IMR-90 (cell line): ENCODE results near the gene SPATA31C1. TPM values are rescaled to one million over a fixed set of nuclear protein-coding genes. Genes with fewer than 3 reads are reported as not detected.

Experiments
- ATAC-seq: fragments of 200-7000 bp; cut with Tn5 transposase; 2 replicates; pipeline ENCODE4 v1.9.1; 2020; ENCODE audit warnings: low read depth, mild to moderate bottlenecking, moderate library complexity
- BruUV-seq: library from RNA; stranded (reverse); fragments of 400-500 nt; replicated peaks from 2 replicates; lab custom pipeline; 2021; lab: Mats Ljungman, UMichigan
- CTCF ChIA-PET: fragments of 300-600 bp; formaldehyde crosslinking; extraction: SDS; loops from one replicate; lab custom pipeline; 2021; ENCODE audit warnings: antibody characterized with exemption; lab: Yijun Ruan, JAX
- POLR2A ChIA-PET: fragments of 300-600 bp; sonication (Branson Sonifier 250); formaldehyde crosslinking; loops from one replicate; lab custom pipeline; 2022; ENCODE audit warnings: antibody characterized with exemption; ENCODE audit not compliant: unreplicated experiment; lab: Charles Lee
- DNase-seq: peaks from one replicate; pipeline ENCODE4 v3.0.0; 2013
- H2AFZ ChIP-seq: replicated peaks from 2 replicates; pipeline ENCODE3; 2013; ENCODE audit warnings: low read length, mild to moderate bottlenecking; ENCODE audit not compliant: poor library complexity
- H2AK5ac ChIP-seq: 2 replicates; pipeline ENCODE4 v1.6.1; 2013; ENCODE audit warnings: low read depth, low read length, inconsistent platforms
- H2AK9ac ChIP-seq: replicated peaks from 2 replicates; pipeline ENCODE3; 2013; ENCODE audit warnings: mild to moderate bottlenecking, low read depth, low read length, moderate library complexity; ENCODE audit not compliant: poor library complexity
- H2BK120ac ChIP-seq: 2 replicates; pipeline ENCODE4 v1.6.1; 2013; ENCODE audit warnings: low read depth, low read length, inconsistent platforms
- H2BK15ac ChIP-seq: 3 replicates; pipeline ENCODE4 v1.6.1; 2013; ENCODE audit warnings: low read depth, low read length, inconsistent platforms
- H2BK20ac ChIP-seq: 2 replicates; pipeline ENCODE4 v1.6.1; 2013; ENCODE audit warnings: low read depth, mild to moderate bottlenecking, inconsistent platforms, low read length, moderate library complexity
- H2BK5ac ChIP-seq: 2 replicates; pipeline ENCODE4 v1.6.1; 2013; ENCODE audit warnings: mild to moderate bottlenecking, low read depth, low read length, inconsistent platforms; ENCODE audit not compliant: poor library complexity, severe bottlenecking
- H3K14ac ChIP-seq: replicated peaks from 2 replicates; pipeline ENCODE4 v1.6.1; 2013; ENCODE audit warnings: low read depth, low read length, inconsistent platforms
- H3K18ac ChIP-seq: 2 replicates; pipeline ENCODE4 v1.6.1; 2013; ENCODE audit warnings: low read depth, low read length, control low read depth
- H3K23ac ChIP-seq: 2 replicates; pipeline ENCODE4 v1.6.1; 2013; ENCODE audit warnings: low read depth, low read length, inconsistent platforms
- H3K27ac ChIP-seq: 2 replicates; pipeline ENCODE4 v1.5.1; 2013; ENCODE audit warnings: mild to moderate bottlenecking, control low read depth, low read length; ENCODE audit not compliant: insufficient read depth
- H3K27me3 ChIP-seq: 2 replicates; pipeline ENCODE4 v1.6.1; 2013; ENCODE audit warnings: low read length; ENCODE audit not compliant: control insufficient read depth, insufficient read depth
- H3K36me3 ChIP-seq: 2 replicates; pipeline ENCODE4 v1.6.1; 2013; ENCODE audit warnings: low read length, mixed read lengths; ENCODE audit not compliant: control insufficient read depth, insufficient read depth
- H3K4ac ChIP-seq: 2 replicates; pipeline ENCODE4 v1.6.1; 2013; ENCODE audit warnings: low read depth, low read length, inconsistent platforms
- H3K4me1 ChIP-seq: 2 replicates; pipeline ENCODE4 v1.6.1; 2013; ENCODE audit warnings: low read length, mixed read lengths; ENCODE audit not compliant: control insufficient read depth, insufficient read depth
- H3K4me2 ChIP-seq: 2 replicates; pipeline ENCODE4 v1.6.1; 2013; ENCODE audit warnings: low read depth, mild to moderate bottlenecking, control low read depth, low read length, moderate library complexity
- H3K4me3 ChIP-seq: 2 replicates; pipeline ENCODE4 v1.5.1; 2013; ENCODE audit warnings: low read depth, mild to moderate bottlenecking, control low read depth, low read length, moderate library complexity; ENCODE audit not compliant: insufficient read depth
- H3K56ac ChIP-seq: 2 replicates; pipeline ENCODE4 v1.6.1; 2013; ENCODE audit warnings: low read length, inconsistent platforms; ENCODE audit not compliant: insufficient read depth; ENCODE audit errors: extremely low read depth
- H3K79me1 ChIP-seq, 2 experiments: 2 replicates each; pipeline ENCODE4 v1.6.1; 2013; ENCODE audit warnings: low read length in 2 of 2, inconsistent platforms in 1 of 2, low read depth in 1 of 2
- H3K9ac ChIP-seq: 2 replicates; pipeline ENCODE4 v1.6.1; 2013; ENCODE audit warnings: low read depth, low read length, control low read depth
- H3K9me1 ChIP-seq: 2 replicates; pipeline ENCODE4 v1.6.1; 2013; ENCODE audit warnings: low read length, inconsistent platforms; ENCODE audit not compliant: insufficient read depth
- H3K9me3 ChIP-seq: 2 replicates; pipeline ENCODE4 v1.6.1; 2013; ENCODE audit warnings: low read length; ENCODE audit not compliant: control insufficient read depth, insufficient read depth
- H4K20me1 ChIP-seq: 2 replicates; pipeline ENCODE4 v1.6.1; 2013; ENCODE audit warnings: low read length, inconsistent platforms; ENCODE audit not compliant: insufficient read depth
- H4K5ac ChIP-seq: 2 replicates; pipeline ENCODE4 v1.6.1; 2013; ENCODE audit warnings: mild to moderate bottlenecking, low read depth, low read length, control low read depth
- H4K8ac ChIP-seq, 2 experiments: 2 replicates each; pipeline ENCODE4 v1.6.1; 2013; ENCODE audit warnings: low read depth in 2 of 2, low read length in 2 of 2, control low read depth in 1 of 2, inconsistent platforms in 1 of 2
- H4K91ac ChIP-seq: 2 replicates; pipeline ENCODE4 v1.6.1; 2013; ENCODE audit warnings: low read depth, low read length, inconsistent platforms; ENCODE audit not compliant: insufficient read depth
- BHLHE40 ChIP-seq: fragments of 150-350 bp; IDR thresholded peaks from 2 replicates; pipeline ENCODE4 v1.6.1; 2016; ENCODE audit warnings: mild to moderate bottlenecking, low read depth, low read length
- CEBPB ChIP-seq: IDR thresholded peaks from 2 replicates; pipeline ENCODE4 v1.6.1; 2012; ENCODE audit warnings: low read depth, low read length, improper control_type of control experiment
- CHD1 ChIP-seq: IDR thresholded peaks from 2 replicates; pipeline ENCODE4 v1.6.1; 2012; ENCODE audit warnings: low read depth, low read length, improper control_type of control experiment
- ELK1 ChIP-seq: fragments of 150-350 bp; IDR thresholded peaks from 2 replicates; pipeline ENCODE4 v1.6.1; 2016; ENCODE audit warnings: low read depth, mild to moderate bottlenecking, low read length, moderate library complexity, borderline replicate concordance
- FOS ChIP-seq: fragments of 150-350 bp; IDR thresholded peaks from 2 replicates; pipeline ENCODE4 v1.6.1; 2016; ENCODE audit warnings: low read depth, low read length
- MAFK ChIP-seq: IDR thresholded peaks from 2 replicates; pipeline ENCODE4 v1.6.1; 2012; ENCODE audit warnings: low read depth, low read length, improper control_type of control experiment
- MAZ ChIP-seq: IDR thresholded peaks from 2 replicates; pipeline ENCODE4 v1.6.1; 2012; ENCODE audit warnings: low read depth, mild to moderate bottlenecking, low read length, improper control_type of control experiment, moderate library complexity, borderline replicate concordance
- MXI1 ChIP-seq: IDR thresholded peaks from 2 replicates; pipeline ENCODE4 v1.6.1; 2012; ENCODE audit warnings: low read depth, mild to moderate bottlenecking, low read length, moderate library complexity, borderline replicate concordance
- NFE2L2 ChIP-seq: fragments of 150-350 bp; IDR thresholded peaks from 2 replicates; pipeline ENCODE4 v1.6.1; 2016; ENCODE audit warnings: low read depth, mild to moderate bottlenecking, low read length
- RAD21 ChIP-seq: IDR thresholded peaks from 2 replicates; pipeline ENCODE4 v1.6.1; 2012; ENCODE audit warnings: low read length, improper control_type of control experiment
- RCOR1 ChIP-seq: IDR thresholded peaks from 2 replicates; pipeline ENCODE4 v1.6.1; 2012; ENCODE audit warnings: mild to moderate bottlenecking, low read length, improper control_type of control experiment; ENCODE audit not compliant: insufficient replicate concordance
- RFX5 ChIP-seq: IDR thresholded peaks from 2 replicates; pipeline ENCODE4 v1.8.0; 2012; ENCODE audit warnings: low read depth, mild to moderate bottlenecking, low read length, moderate library complexity
- USF2 ChIP-seq: fragments of 150-350 bp; IDR thresholded peaks from 2 replicates; pipeline ENCODE4 v1.6.1; 2017; ENCODE audit warnings: mild to moderate bottlenecking, antibody characterized with exemption, low read length, low read depth
- WGBS, 2 experiments: methylation state at CpG; one replicate each; pipeline versions ENCODE4 v1.1.5 to v1.1.7; 2013; ENCODE audit warnings: missing lambda C conversion rate in 2 of 2; ENCODE audit not compliant: insufficient read length in 1 of 2; ENCODE audit errors: extremely low coverage in 2 of 2; 5-methylcytosine and 5-hydroxymethylcytosine counted together
- dilution Hi-C: fragments of 300-500 bp; cut with HindIII; formaldehyde crosslinking; loops from one replicate; pipeline ENCODE4 v1.14.3; 2018; ENCODE audit warnings: low sequenced_read_pairs; ENCODE audit not compliant: unreplicated experiment
- in situ Hi-C: fragments of 300-500 bp; cut with MboI; formaldehyde crosslinking; loops from 3 replicates; pipeline ENCODE4 v1.14.3; 2019; ENCODE audit warnings: low sequenced_read_pairs, inconsistent platforms, mixed read lengths
- intact Hi-C: fragments of 100-400 bp; cut with micrococcal nuclease; formaldehyde crosslinking; loops from 2 replicates; pipeline ENCODE4 v1.10.0; 2022
- polyA plus RNA-seq, 3 experiments: library from polyadenylated mRNA; depleted of rRNA; stranded (reverse); fragments of >200 nt; gene quantifications; 2 replicates each; pipeline ENCODE4 v1.2.3, GENCODE V29; 2012; ENCODE audit warnings: low replicate concordance in 1 of 3
- total RNA-seq: library from RNA; depleted of rRNA; stranded (reverse); fragments of >200 nt; gene quantifications from 2 replicates; pipeline ENCODE4 v1.2.3, GENCODE V29; 2012

Gene SPATA31C1
- total and polyA plus RNA-seq, 2 of the 4 experiments (the other 2 are of a cell fraction), result not detected

GRCh38 chr9:87959916-87960581 is 42.3 kb downstream of the SPATA31C1 start (continued):
- TF ChIP-seq RAD21, result no peak

GRCh38 chr9:87963770-87964169 is 46.0 kb downstream of the SPATA31C1 start:
- H2BK15ac ChIP-seq, result no peak overlapping the region
- no peak overlapping the region for H4K5ac ChIP-seq
- intact Hi-C loops, result no loop called here
- no peak overlapping the region for H3K23ac ChIP-seq
- H3K4me1 ChIP-seq, result peaks cover 5% of the 10 kb centered on the region
- H3K4me3 ChIP-seq, result no peak overlapping the region
- no peak for DNase-seq
- in situ Hi-C loops, result loop anchor here (10.0 to 25.0 kb wide), 2 partner anchors 611 to 1049 kb away; no protein-coding TSS in a partner anchor
- H2BK20ac ChIP-seq, result no peak overlapping the region
- dilution Hi-C loops, result no loop called here
- H3K14ac ChIP-seq, result no peak overlapping the region
- no peak overlapping the region for H4K8ac ChIP-seq
- H3K79me1 ChIP-seq, result no peaks in the 10 kb centered on the region
- POLR2A ChIA-PET, result no interaction called here
- H3K9me3 ChIP-seq, result peaks cover 5% of the 10 kb centered on the region
- no peaks in the 10 kb centered on the region for H4K20me1 ChIP-seq
- WGBS, 2 experiments, result no CpG with 5 or more reads among the region's 6 CpGs
- no peak overlapping the region for H2AK9ac ChIP-seq
- ATAC-seq, result no peak
- no peak overlapping the region for H2AK5ac ChIP-seq
- no peak overlapping the region for H3K9ac ChIP-seq
- H2AFZ ChIP-seq, result peak overlapping the region; percentile 27
- no TSS peak for BruUV-seq
- no peak overlapping the region for H3K4me2 ChIP-seq
- no peak overlapping the region for H3K18ac ChIP-seq
- H3K9me1 ChIP-seq, result 0 out of 2 replicates have a peak, but pooled peaks cover 3% of the 10 kb centered on the region
- no peak overlapping the region for H2BK5ac ChIP-seq
- H3K56ac ChIP-seq, result no peak overlapping the region
- CTCF ChIA-PET, result interaction anchor here (0.9 kb wide), 1 partner anchor 279 kb away, joined by 4 read pairs; no protein-coding TSS in a partner anchor
- H3K27ac ChIP-seq, result no peak overlapping the region
- no peak overlapping the region for H2BK120ac ChIP-seq
- H3K36me3 ChIP-seq, result peaks cover 8% of the 10 kb centered on the region; the same call in 1 of the 2 replicates
- H3K27me3 ChIP-seq, result no peaks in the 10 kb centered on the region
- H3K4ac ChIP-seq, result no peak overlapping the region
- H4K91ac ChIP-seq, result no peak overlapping the region
- TF ChIP-seq BHLHE40, result no peak
- no peak for TF ChIP-seq USF2
- TF ChIP-seq RFX5, result no peak
- TF ChIP-seq FOS, result no peak
- no peak for TF ChIP-seq CEBPB
- no peak for TF ChIP-seq NFE2L2
- no peak for TF ChIP-seq MXI1
- no peak for TF ChIP-seq MAFK
- no peak for TF ChIP-seq ELK1
- TF ChIP-seq RAD21, result no peak
- no peak for TF ChIP-seq CHD1
- no peak for TF ChIP-seq RCOR1
- no peak for TF ChIP-seq MAZ
